Measurements from ENCODE around the gene RECK. TPM values are rescaled to one million over a fixed set of nuclear protein-coding genes. Genes with fewer than 3 reads are reported as not detected.

The RECK gene
- total RNA-seq, 1 donor from 2014 or later, result 11.6 TPM

- no peak for DNase-seq (ENCODE audit: low read depth)
These were observed 103.7 kb downstream of the RECK start for GRCh38 chr9:36140086-36141084.

- peak; percentile 19 for DNase-seq (ENCODE audit: low read depth)
These were observed 104.6 kb downstream of the RECK start for GRCh38 chr9:36141288-36141687.

- no peak for DNase-seq (ENCODE audit: low read depth)
These were observed 105.0 kb downstream of the RECK start for GRCh38 chr9:36141761-36142160.

- DNase-seq (ENCODE audit: low read depth), result no peak
These were observed 106.0 kb downstream of the RECK start for GRCh38 chr9:36142510-36143244.

GRCh38 chr9:36143245-36143641 is 106.5 kb downstream of the RECK start:
- no peak for DNase-seq (ENCODE audit: low read depth)

- DNase-seq (ENCODE audit: low read depth), result no peak
These were observed 107.9 kb downstream of the RECK start for GRCh38 chr9:36144309-36145232.

GRCh38 chr9:36145970-36146369 is 109.3 kb downstream of the RECK start:
- DNase-seq (ENCODE audit: low read depth), result no peak

- DNase-seq (ENCODE audit: low read depth), result no peak
These were observed 109.9 kb downstream of the RECK start for GRCh38 chr9:36146651-36147050.

- no peak for DNase-seq (ENCODE audit: low read depth)
These were observed 110.9 kb downstream of the RECK start for GRCh38 chr9:36147441-36148175.

GRCh38 chr9:36148311-36149051 is 111.8 kb downstream of the RECK start:
- peak; percentile 94 for DNase-seq (ENCODE audit: low read depth)

- peak; percentile 85 for DNase-seq (ENCODE audit: low read depth)
These were observed 112.5 kb downstream of the RECK start for GRCh38 chr9:36149197-36149596.

GRCh38 chr9:36150574-36151315 is 114.0 kb downstream of the RECK start:
- peak; percentile 18 for DNase-seq (ENCODE audit: low read depth)

GRCh38 chr9:36151316-36152210 is 114.8 kb downstream of the RECK start:
- DNase-seq (ENCODE audit: low read depth), result peak; percentile 57

- no peak for DNase-seq (ENCODE audit: low read depth)
These were observed 116.2 kb downstream of the RECK start for GRCh38 chr9:36152741-36153438.

- no peak for DNase-seq (ENCODE audit: low read depth)
These were observed 117.0 kb downstream of the RECK start for GRCh38 chr9:36153746-36154145.

GRCh38 chr9:36154331-36154952 is 117.7 kb downstream of the RECK start:
- peak; percentile 87 for DNase-seq (ENCODE audit: low read depth)

- no peak for DNase-seq (ENCODE audit: low read depth)
These were observed 119.4 kb downstream of the RECK start for GRCh38 chr9:36156116-36156515.

Data from renal cortical epithelial cell (primary cell).